ENCODE measurements around the gene IL4I1.

IL4I1 gene

GRCh38 chr19:49863935-49864320 lies 32.8 kb downstream of the IL4I1 start:
- Histone ChIP-seq H3K9ac (ENCODE audit: low read length) (no peak overlapping the region), H3K4me3 (ENCODE audit: low read length) (no peak overlapping the region), H3K9me3 (ENCODE audit: control insufficient read depth, low read depth, low read length) (no peaks in the 10 kb centered on the region), H3K27ac (ENCODE audit: low read length) (no peak overlapping the region), H3K27me3 (ENCODE audit: control insufficient read depth, insufficient read depth, low read length) (no peaks in the 10 kb centered on the region), H3K36me3 (ENCODE audit: control insufficient read depth, low read depth, low read length) (peaks cover 35% of the 10 kb centered on the region), H3K4me1 (ENCODE audit: control insufficient read depth, low read depth, low read length) (peaks cover 6% of the 10 kb centered on the region)

GRCh38 chr19:49863254-49863934 lies 33.3 kb downstream of the IL4I1 start:
- Histone ChIP-seq H3K9me3 (ENCODE audit: control insufficient read depth, low read depth, low read length) (no peaks in the 10 kb centered on the region), H3K36me3 (ENCODE audit: control insufficient read depth, low read depth, low read length) (peaks cover 37% of the 10 kb centered on the region), H3K4me1 (ENCODE audit: control insufficient read depth, low read depth, low read length) (peaks cover 6% of the 10 kb centered on the region), H3K27me3 (ENCODE audit: control insufficient read depth, insufficient read depth, low read length) (no peaks in the 10 kb centered on the region), H3K27ac (ENCODE audit: low read length) (no peak overlapping the region), H3K9ac (ENCODE audit: low read length) (no peak overlapping the region), H3K4me3 (ENCODE audit: low read length) (no peak overlapping the region)

GRCh38 chr19:49862391-49863253 lies 34.1 kb downstream of the IL4I1 start:
- H3K9me3 ChIP-seq (ENCODE audit: control insufficient read depth, low read depth, low read length), result no peaks in the 10 kb centered on the region
- H3K27me3 ChIP-seq (ENCODE audit: control insufficient read depth, insufficient read depth, low read length), result no peaks in the 10 kb centered on the region
- H3K9ac ChIP-seq (ENCODE audit: low read length), result no peak overlapping the region
- H3K36me3 ChIP-seq (ENCODE audit: control insufficient read depth, low read depth, low read length), result peaks cover 40% of the 10 kb centered on the region
- H3K4me3 ChIP-seq (ENCODE audit: low read length), result no peak overlapping the region
- H3K27ac ChIP-seq (ENCODE audit: low read length), result no peak overlapping the region
- H3K4me1 ChIP-seq (ENCODE audit: control insufficient read depth, low read depth, low read length), result peaks cover 6% of the 10 kb centered on the region

- Histone ChIP-seq H3K36me3 (ENCODE audit: control insufficient read depth, low read depth, low read length) (peaks cover 47% of the 10 kb centered on the region), H3K4me1 (ENCODE audit: control insufficient read depth, low read depth, low read length) (peaks cover 6% of the 10 kb centered on the region), H3K4me3 (ENCODE audit: low read length) (no peak overlapping the region), H3K27ac (ENCODE audit: low read length) (no peak overlapping the region), H3K27me3 (ENCODE audit: control insufficient read depth, insufficient read depth, low read length) (no peaks in the 10 kb centered on the region), H3K9ac (ENCODE audit: low read length) (no peak overlapping the region), H3K9me3 (ENCODE audit: control insufficient read depth, low read depth, low read length) (no peaks in the 10 kb centered on the region)
Measured at GRCh38 chr19:49861541-49862378, 34.9 kb downstream of the IL4I1 start.

- Histone ChIP-seq H3K4me3 (ENCODE audit: low read length) (no peak overlapping the region), H3K9me3 (ENCODE audit: control insufficient read depth, low read depth, low read length) (no peaks in the 10 kb centered on the region), H3K4me1 (ENCODE audit: control insufficient read depth, low read depth, low read length) (peaks cover under 1% of the 10 kb centered on the region), H3K36me3 (ENCODE audit: control insufficient read depth, low read depth, low read length) (peaks cover 47% of the 10 kb centered on the region), H3K27me3 (ENCODE audit: control insufficient read depth, insufficient read depth, low read length) (no peaks in the 10 kb centered on the region), H3K27ac (ENCODE audit: low read length) (no peak overlapping the region), H3K9ac (ENCODE audit: low read length) (no peak overlapping the region)
Measured at GRCh38 chr19:49861107-49861506, 35.6 kb downstream of the IL4I1 start.

- Histone ChIP-seq H3K36me3 (ENCODE audit: control insufficient read depth, low read depth, low read length) (peaks cover 49% of the 10 kb centered on the region), H3K4me1 (ENCODE audit: control insufficient read depth, low read depth, low read length) (no peaks in the 10 kb centered on the region), H3K9me3 (ENCODE audit: control insufficient read depth, low read depth, low read length) (no peaks in the 10 kb centered on the region), H3K27me3 (ENCODE audit: control insufficient read depth, insufficient read depth, low read length) (no peaks in the 10 kb centered on the region), H3K4me3 (ENCODE audit: low read length) (no peak overlapping the region), H3K9ac (ENCODE audit: low read length) (no peak overlapping the region), H3K27ac (ENCODE audit: low read length) (no peak overlapping the region)
Measured at GRCh38 chr19:49860336-49861102, 36.2 kb downstream of the IL4I1 start.

- H3K27ac ChIP-seq (ENCODE audit: low read length), result no peak overlapping the region
Measured at GRCh38 chr19:49859682-49860335, 36.9 kb downstream of the IL4I1 start.

GRCh38 chr19:49858088-49858985 lies 38.4 kb downstream of the IL4I1 start:
- H3K4me3 ChIP-seq (ENCODE audit: low read length), result no peak overlapping the region
- no peaks in the 10 kb centered on the region for H3K27me3 ChIP-seq (ENCODE audit: control insufficient read depth, insufficient read depth, low read length)
- no peaks in the 10 kb centered on the region for H3K9me3 ChIP-seq (ENCODE audit: control insufficient read depth, low read depth, low read length)
- no peak overlapping the region for H3K9ac ChIP-seq (ENCODE audit: low read length)
- H3K36me3 ChIP-seq (ENCODE audit: control insufficient read depth, low read depth, low read length), result peaks cover 38% of the 10 kb centered on the region
- H3K4me1 ChIP-seq (ENCODE audit: control insufficient read depth, low read depth, low read length), result no peaks in the 10 kb centered on the region
- H3K27ac ChIP-seq (ENCODE audit: low read length), result no peak overlapping the region

More at GRCh38 chr19:49859682-49860335, 36.9 kb downstream of the IL4I1 start:
- Histone ChIP-seq H3K4me1 (ENCODE audit: control insufficient read depth, low read depth, low read length) (no peaks in the 10 kb centered on the region), H3K27me3 (ENCODE audit: control insufficient read depth, insufficient read depth, low read length) (no peaks in the 10 kb centered on the region), H3K9ac (ENCODE audit: low read length) (no peak overlapping the region), H3K9me3 (ENCODE audit: control insufficient read depth, low read depth, low read length) (no peaks in the 10 kb centered on the region), H3K4me3 (ENCODE audit: low read length) (no peak overlapping the region), H3K36me3 (ENCODE audit: control insufficient read depth, low read depth, low read length) (peaks cover 53% of the 10 kb centered on the region)

- no peak overlapping the region for H3K9ac ChIP-seq (ENCODE audit: low read length)
- no peaks in the 10 kb centered on the region for H3K27me3 ChIP-seq (ENCODE audit: control insufficient read depth, insufficient read depth, low read length)
- H3K4me1 ChIP-seq (ENCODE audit: control insufficient read depth, low read depth, low read length), result no peaks in the 10 kb centered on the region
- no peak overlapping the region for H3K4me3 ChIP-seq (ENCODE audit: low read length)
- H3K36me3 ChIP-seq (ENCODE audit: control insufficient read depth, low read depth, low read length), result peaks cover 36% of the 10 kb centered on the region
- H3K9me3 ChIP-seq (ENCODE audit: control insufficient read depth, low read depth, low read length), result no peaks in the 10 kb centered on the region
- H3K27ac ChIP-seq (ENCODE audit: low read length), result no peak overlapping the region
Measured at GRCh38 chr19:49857838-49858087, 38.9 kb downstream of the IL4I1 start.

Measured in iPS-18a (cell line).